Neural progenitor cell (in vitro differentiated cells): Measurements from ENCODE around the gene PRICKLE1.

Experiments used
- EZH2 ChIP-seq: fragments of 200-600 bp; sonication (generic); IDR thresholded peaks from 2 replicates; pipeline ENCODE4 v1.6.1; 2017; ENCODE audit warnings: antibody characterized with exemption, mild to moderate bottlenecking, moderate library complexity
- EZH2phosphoT487 ChIP-seq: fragments of 200-600 bp; sonication (generic); IDR thresholded peaks from 2 replicates; pipeline ENCODE4 v1.6.1; 2017; ENCODE audit warnings: antibody characterized with exemption
- TF ChIP-seq, protein P1 (sequence below): fragments of 200-600 bp; sonication (generic); IDR thresholded peaks from 2 replicates; pipeline ENCODE4 v1.5.1; 2017; ENCODE audit warnings: antibody characterized with exemption, mild to moderate bottlenecking

DNA sequence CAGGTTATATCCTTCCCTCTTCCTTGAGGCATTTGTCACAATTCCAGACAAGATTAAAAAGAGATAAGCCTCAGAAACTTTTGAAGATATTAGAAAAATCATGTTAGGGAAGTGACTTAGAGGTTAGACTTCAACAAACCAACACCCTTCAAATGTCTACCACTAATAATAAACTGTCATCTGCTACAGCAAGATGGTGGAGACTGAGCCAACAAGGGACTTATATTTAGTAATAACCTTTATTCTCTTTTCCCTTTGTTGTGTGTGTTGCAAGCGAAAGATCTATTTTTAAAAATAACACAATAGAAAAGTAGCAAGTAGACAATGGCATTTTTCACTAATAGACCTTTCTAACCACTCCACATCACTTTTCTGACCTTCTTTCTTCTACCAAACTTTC lies 28.6 kb downstream of the PRICKLE1 start:
- TF ChIP-seq, protein P1, sequence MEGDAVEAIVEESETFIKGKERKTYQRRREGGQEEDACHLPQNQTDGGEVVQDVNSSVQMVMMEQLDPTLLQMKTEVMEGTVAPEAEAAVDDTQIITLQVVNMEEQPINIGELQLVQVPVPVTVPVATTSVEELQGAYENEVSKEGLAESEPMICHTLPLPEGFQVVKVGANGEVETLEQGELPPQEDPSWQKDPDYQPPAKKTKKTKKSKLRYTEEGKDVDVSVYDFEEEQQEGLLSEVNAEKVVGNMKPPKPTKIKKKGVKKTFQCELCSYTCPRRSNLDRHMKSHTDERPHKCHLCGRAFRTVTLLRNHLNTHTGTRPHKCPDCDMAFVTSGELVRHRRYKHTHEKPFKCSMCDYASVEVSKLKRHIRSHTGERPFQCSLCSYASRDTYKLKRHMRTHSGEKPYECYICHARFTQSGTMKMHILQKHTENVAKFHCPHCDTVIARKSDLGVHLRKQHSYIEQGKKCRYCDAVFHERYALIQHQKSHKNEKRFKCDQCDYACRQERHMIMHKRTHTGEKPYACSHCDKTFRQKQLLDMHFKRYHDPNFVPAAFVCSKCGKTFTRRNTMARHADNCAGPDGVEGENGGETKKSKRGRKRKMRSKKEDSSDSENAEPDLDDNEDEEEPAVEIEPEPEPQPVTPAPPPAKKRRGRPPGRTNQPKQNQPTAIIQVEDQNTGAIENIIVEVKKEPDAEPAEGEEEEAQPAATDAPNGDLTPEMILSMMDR = no peak
- TF ChIP-seq EZH2 (no peak), EZH2phosphoT487 (no peak)
